Adrenal gland (tissue), 5 donors: Measurements from ENCODE around the gene PANX3.

ENCODE experiments used
- CTCF ChIP-seq, 6 experiments: fragments of 450-650 bp in 4 of 6; fragments of 200-600 bp in 2 of 6; sonication (generic) in 1 of 6; IDR thresholded peaks; 1 replicate in 5 of 6; 2 replicates in 1 of 6; pipeline versions ENCODE4 v1.5.1 to v1.8.0; 2016 to 2021; ENCODE audit warnings: antibody characterized with exemption in 6 of 6, mild to moderate bottlenecking in 2 of 6, moderate library complexity in 1 of 6
- POLR2A ChIP-seq, 2 donors: fragments of 450-650 bp; IDR thresholded peaks; one replicate each; pipeline ENCODE4 v1.6.1; 2017; ENCODE audit warnings: antibody characterized with exemption in 2 of 2, mild to moderate bottlenecking in 2 of 2, moderate library complexity in 1 of 2
- donor health status: DM: no; HTN: no; CAD: no.

- TF ChIP-seq CTCF (IDR thresholded peaks at IDR 0.05) (no peak), POLR2A (IDR thresholded peaks at IDR 0.05) (no peak)
Observed at GRCh38 chr11:124581817-124582216, 29.4 kb upstream of the PANX3 start.
